GM19452 (cell line): ENCODE results near the gene SLC25A20.
"Not testable (repeated sequence)": the region's sequence is repeated elsewhere in the genome, so short reads cannot be mapped to it uniquely, and the experiment has no call there.

Source experiments
- ATAC-seq: cut with Tn5 transposase; IDR thresholded peaks from one replicate; pipeline ENCODE4 v1.9.1; 2021; ENCODE audit not compliant: unreplicated experiment

Gene SLC25A20, protein sequence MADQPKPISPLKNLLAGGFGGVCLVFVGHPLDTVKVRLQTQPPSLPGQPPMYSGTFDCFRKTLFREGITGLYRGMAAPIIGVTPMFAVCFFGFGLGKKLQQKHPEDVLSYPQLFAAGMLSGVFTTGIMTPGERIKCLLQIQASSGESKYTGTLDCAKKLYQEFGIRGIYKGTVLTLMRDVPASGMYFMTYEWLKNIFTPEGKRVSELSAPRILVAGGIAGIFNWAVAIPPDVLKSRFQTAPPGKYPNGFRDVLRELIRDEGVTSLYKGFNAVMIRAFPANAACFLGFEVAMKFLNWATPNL

DNA sequence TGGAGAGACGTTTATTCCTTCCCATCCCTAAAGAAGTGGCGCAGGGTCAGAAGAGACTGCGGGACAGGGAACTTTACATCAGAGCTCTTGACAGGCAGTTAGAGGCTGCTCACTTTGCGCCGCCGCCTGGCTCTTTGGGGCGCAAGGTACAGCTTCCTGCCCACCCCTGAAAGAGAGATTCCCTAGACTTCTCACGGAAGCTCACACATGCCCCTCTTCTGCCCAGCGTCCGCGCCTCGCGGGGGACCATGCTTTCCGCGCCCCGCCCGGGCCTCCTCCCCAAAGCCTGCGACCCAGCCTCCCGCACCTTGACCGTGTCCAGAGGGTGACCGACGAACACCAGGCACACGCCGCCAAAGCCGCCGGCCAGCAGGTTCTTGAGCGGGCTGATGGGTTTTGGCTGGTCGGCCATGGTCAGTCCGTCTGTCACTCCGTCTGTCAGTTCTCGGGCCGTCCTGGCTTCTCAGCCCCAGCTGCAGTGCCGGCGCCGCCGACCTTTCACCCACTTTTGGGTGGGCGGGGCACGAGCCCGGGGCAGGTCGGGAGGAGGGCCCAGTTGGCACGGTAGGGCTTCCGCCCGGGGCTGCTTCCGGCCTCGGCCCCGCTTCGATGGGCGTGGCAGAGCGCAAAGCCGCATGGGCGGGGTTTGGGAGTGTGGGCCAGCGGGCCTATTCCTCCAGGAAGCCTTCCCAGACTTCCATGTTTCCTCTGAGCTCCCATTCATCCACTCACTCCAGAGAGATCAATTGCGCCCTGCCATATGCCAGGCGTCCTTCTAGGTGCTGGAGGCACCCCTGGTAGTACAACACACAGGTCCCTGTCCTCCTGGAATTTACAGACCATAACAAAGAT lies at the start of gene SLC25A20:
Gene SLC25A20, minus strand, starts transcription at position 500 of the 852 bp plus-strand sequence. Its CDS starts 88 bp downstream, at position 412.
- ATAC-seq, result peak; percentile 91

DNA sequence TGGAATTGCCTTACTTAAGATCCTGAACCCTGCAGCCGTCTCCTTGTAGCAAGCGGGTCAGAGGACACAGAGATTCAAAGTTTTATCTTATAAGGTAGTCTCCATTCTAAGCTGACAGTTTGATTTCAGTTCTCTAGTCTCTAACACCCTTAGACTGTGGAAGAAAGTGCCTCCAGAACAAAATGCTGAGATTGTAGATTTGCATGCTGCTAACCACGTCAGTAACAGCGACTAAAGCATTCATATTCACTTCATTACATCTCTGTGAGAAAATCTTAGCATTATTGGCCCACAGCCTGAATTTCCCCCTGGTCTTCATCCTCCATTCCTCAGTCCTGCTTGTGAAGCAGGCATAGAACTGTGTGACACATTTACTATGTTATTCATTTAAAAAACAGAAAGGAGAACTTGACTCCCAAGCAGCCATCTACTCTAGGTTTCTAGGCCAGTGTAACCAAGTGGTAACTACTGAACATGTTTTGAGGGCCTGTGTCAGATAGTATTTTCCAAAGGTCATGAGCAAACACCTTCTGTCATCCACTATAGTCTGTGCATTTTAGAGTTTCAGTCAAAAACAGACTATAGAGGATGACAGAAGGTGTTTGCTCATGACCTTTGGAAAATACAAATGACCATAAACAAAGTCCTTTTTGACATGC lies 47.3 kb upstream of the SLC25A20 start:
- no peak for ATAC-seq

DNA sequence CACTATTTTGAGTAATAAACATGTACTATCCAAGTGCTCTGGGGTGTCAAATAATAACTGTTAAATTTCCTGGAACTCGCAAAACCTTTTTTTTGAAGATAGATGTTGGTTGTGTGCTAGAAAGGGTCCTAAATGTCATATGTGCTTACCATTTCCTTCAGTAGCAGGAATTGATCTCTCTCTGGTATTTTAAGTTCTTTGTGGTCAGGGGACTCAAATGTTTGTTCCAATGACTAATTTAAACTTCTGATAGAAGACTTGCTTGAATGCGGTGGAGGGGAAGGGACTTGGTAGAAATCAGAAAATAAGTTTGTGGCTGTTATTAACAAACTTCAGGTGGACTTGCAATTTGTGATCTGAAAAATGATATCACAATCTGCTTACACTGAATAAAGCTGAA lies 46.8 kb upstream of the SLC25A20 start:
- ATAC-seq, result no peak

DNA sequence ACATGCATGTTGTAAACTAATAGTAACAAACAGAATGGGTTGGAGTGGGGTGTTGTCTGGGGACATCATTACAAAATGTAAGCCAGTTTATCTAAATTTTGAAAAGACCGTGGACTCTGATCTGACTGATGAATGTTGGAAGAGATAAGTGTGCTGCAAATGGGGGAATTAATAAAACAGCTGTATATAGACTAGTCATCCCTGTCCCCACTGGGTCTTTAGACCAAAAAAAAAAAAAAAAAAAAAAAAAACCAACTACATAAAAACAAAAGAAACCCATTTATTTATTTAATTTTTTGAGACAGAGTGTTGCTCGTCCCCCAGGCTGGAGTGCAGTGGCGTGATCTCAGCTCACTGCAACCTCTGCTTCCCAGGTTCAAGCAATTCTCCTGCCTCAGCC lies 40.0 kb upstream of the SLC25A20 start:
- ATAC-seq, result no peak

DNA sequence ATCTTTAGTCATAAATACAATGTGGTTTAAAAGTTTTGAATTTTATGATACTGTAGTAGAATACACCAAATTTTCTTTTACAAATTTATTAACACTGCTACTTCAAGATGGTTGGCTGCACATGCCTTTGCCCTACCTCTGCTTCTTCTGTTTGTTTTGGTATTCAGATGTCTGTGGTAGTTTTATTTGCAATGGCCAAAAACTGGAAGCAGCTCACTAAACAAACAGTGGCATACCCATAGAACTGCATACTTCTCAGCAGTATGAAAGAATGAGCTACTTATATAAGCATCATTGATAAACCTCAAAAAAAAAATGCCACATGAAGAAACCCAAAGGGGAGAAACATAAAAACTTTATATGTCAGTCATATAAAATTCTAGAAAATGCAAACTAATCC lies 39.5 kb upstream of the SLC25A20 start:
- no peak for ATAC-seq

DNA sequence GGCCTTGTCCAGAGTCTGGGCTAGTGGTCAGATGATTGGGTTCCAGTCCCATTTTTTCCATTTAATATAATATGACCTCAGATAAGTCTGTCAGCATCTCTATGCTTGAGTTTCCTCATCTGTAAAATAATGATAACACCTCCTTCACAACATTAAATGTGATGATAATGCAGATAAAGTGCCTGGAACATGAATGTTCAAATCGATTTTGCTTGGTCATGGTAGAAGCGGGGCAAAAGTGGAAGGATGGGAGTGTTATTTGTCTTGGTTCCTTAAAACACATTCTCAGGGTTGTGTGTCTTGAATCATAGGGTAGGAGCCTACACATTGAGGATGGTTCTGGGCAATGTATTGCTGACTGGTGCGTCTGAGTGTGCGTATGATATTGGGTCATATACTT lies 36.8 kb upstream of the SLC25A20 start:
- ATAC-seq, result no peak

DNA sequence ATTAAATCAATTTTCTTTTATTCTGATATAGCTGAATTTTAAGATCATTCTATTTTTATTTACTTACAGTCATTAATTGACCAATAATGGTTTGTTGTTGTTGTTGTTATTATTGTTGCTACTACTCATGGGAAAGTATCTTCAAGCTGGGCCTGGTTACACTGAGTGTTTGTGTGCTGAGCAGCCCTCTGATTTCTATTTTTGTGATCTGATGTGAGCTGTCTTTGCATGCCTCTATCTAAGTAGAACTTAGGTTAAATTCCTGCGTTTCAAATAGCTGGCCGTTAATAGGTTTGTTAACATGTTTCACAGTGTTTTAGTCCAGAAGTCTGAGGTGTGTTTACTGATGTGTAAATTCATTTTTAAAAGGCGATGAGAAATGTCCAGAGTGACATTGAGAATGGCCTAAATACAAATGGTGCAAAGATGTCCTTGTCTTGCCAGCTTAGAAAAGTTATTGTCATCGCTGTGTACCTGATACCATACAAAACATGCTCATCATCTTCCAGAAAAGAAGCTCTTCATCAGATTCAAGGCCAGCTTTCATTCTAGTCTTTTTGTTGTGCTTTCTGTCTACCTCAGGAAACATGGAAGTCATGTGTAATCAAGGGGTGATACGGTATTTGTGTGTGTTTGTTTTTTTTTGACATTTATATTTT lies 35.8 kb upstream of the SLC25A20 start:
- ATAC-seq, result no peak

DNA sequence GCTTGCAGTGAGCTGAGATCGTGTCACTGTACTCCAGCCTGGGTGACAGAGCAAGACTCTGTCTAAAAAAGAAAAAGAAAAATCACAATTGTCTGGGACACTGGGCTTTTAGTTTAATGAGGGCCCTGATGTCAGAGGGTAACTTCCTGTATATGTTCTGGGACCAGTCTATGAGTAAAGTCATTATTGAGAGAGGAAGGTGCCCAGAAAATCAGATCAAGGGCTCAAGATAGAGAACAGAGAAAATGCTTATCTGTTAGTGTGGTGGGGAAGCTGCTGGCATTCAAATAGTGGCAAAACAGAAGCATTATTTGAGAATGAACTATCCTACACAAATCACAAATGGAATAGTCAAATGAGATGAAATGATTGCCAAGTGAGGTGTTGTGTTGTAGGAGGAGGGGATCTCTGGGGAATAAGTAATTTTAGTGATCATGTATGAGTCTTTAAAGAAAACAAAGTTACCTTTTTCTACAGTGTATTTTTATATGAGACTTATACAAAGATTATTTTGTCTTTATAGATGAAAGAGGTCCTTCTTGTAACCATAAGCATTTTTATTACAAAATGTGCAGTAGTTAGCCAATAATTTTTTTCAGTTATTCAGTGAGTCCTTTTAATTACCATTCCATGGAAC lies 33.4 kb upstream of the SLC25A20 start:
- ATAC-seq, result no peak

DNA sequence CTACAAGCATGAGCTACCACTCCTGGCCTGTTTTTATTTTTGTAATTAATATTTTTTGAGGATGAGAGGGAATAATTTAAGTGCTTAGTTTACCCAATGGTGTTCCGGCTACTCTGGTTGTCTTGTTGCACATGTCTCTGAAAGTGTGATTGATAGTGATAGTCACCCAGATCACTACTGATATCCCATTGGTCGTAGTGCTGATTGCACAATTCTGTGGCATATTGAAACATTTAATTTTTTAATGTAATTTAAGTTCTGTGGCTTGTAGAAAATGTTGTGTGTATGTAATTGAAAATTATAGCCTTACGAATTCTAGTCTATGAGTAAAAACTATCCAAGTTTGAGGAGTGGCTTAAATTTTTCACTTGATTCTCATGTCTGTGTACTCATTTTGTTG lies 31.9 kb upstream of the SLC25A20 start:
- no peak for ATAC-seq

DNA sequence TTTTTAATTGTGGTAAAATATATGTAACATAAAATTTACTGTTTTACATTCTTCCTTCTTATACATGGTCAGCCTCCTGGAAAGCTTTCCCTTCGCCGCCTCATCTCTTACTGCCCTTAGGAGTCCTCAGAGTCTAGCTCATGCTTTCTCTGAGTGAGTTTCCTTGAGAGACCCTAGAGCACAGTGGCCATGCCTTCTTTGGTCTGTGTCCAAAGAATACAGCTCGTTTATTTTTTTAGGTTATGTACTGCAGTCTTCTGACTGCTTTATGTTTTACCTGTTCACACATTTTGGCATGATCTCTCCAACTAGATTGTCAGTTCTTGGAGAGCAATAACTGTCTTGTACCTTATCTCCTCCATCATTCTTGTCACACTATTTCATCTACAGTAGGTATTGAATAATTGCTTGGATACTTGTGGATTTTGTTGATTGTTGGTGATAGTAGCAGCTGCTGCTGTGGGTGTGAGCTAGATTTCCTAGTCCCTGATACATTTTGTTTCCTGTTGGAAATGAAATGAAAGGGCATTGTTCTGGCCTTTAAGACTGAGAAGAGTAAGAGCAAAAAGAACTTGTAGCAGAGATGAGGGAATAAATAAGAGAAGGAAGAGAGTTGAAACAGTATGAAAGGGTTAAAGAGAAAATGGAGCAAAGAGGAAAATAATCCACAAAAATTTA lies 30.8 kb upstream of the SLC25A20 start:
- ATAC-seq, result no peak

DNA sequence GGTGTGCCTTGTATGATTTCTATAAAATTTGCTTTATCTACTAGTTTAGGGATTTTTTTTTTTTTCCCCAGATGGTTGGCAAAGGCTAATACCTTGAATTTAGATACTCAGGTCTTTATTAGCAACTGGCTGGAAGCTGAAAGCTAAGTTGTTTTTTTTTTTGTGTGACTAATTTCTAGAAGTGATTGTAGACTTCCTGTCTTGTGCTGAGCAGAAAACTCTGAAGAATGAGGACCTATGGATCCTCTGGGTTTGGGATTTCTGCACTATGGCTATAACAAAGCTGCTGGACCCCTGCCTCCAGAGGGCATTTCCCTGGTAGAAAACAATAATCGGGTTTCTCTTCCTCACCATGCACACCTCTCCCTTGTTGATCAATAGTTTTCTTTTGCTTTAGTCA lies 30.0 kb upstream of the SLC25A20 start:
- no peak for ATAC-seq

DNA sequence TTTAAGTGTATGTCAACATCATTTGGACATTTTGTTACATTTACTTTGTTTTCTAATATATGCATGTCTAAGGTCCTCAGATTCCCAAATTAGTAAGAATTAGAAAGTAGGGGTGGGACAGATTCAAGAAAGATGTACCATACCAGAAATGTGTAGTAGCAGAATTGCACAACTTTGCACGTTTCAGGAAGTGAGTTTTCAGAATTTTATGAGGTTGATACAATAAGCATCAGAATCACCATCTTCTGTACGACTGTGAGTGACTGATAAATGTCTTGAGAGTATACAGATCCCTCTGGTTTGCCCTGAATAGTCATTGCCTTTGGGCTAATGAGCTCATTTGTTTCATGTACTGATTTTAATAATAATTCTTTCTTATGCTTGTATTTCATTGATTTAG lies 29.2 kb upstream of the SLC25A20 start:
- no peak for ATAC-seq

DNA sequence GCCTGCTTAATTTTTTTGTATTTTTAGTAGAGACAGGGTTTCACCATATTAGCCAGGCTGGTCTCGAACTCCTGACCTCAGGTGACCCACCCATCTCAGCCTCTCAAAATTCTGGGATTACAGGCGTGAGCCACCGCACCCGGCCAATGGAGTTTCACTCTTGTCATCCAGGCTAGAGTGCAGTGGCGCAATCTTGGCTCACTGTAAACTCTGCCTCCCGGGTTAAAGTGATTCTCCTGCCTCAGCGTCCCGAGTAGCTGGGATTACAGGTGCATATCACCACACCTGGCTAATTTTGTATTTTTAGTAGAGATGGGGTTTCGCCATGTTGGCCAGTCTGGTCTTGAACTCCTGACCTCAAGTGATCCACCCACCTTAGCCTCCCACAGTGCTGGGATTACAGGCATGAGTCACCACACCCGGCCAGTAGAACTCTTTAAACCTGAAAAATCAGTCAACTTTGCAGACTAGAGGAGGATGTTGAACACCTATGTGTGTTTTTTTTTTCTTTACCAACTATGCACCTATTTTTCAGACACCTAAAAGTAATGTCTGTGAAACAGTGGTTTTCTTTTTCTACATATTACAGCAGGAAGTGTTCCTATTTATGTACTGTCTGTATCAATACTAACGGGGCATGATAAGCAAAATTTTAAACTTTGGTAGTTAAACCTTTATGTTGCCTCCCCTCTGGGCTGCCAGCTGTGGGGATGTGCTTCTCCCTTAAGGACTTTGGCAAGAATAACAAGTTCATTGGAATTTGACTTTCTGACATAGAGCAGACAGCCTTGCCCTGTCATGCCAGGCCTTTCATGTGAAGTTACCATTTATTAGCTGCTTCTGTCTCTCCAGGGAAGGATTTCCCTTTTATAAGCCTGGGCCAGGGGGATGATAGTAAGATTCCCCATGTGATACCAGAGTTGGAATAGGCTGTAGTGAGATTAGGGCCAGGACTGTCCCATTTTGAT lies 28.0 kb upstream of the SLC25A20 start:
- no peak for ATAC-seq

DNA sequence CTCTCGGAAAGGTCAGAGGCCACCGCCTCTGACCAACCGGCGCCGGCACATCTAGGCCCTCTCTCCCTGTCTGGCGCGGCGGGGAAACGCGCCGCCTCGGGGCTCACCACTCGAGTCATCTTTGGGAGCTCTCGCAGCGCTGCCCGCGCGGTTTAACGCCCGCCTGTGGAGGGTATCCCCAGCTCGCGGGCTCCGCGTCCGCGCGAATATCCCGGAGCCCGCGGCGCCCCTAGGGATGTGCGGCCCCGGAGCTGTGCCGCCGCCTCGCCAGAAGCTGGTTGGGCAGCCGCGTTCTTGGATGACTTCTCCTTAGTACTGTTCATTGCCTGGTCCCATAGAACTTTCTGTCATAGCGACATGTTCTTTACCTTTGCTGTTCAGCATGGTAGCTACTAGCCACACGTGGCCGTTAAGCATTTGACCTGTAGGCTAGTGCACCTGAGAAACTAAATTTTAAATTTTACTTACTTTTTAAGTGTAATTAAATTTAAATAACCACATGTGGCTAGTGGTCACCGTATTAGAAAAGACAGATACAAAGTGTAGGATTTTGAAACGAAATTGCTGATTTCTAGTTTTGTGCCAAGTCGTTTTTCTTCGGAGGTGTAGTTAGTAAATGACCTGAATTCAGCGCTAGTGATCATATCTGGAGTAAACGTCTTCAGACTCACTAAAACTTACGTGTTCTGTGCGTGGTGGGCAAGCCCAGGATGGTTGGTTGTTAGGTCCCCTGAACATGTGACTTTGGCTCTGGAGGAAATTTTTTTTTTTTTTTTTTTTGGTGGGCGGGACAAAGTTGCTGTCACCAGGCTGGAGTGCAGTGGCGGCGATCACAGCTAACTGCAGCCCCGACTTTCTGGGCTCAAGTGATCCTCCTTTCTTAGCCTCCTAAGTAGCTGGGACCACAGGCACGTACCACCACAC lies 20.8 kb upstream of the SLC25A20 start:
- peak; percentile 4 for ATAC-seq

DNA sequence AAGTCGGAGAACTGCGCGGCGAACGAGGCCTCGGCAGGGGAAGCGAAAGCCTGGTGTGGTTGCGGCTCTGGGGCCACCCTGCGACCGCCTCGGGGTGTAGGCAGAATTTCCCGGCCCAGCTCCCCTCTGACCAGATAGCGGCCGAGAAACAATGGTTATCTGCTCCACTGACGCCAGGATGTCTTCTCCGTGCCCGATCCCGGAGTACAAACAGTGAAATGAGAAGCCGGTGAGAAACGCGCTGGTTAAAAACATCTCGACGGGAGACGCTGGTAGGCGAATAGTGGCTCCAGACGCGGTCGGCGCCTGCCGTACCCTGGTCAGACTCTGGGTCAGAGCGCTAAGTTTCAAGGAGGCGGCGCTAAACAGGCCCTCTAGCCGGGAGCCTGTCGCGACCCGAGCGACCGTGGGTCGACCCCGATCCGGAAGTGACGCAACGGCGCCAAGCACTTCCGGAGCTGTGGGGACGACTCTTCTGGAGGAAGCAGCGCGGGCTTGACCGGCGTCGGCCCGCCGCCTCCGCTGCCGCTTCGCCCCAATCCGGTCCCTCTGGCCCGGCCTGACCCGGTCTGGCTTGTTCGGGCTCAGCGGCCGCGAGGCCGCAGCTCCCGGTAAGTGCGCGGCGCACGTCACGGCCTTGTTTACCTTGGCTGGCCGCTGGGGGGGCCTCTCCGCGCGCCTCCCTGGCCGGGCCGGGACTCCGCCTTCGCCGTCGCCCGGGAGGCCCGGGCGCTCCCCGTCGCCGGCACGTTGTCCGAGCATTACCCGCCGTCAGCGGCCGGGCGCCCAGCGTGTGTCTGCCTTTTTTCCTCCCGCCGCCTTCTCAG lies 19.9 kb upstream of the SLC25A20 start, which contains the start of gene ARIH2:
Gene ARIH2, plus strand, starts transcription at position 455 of the 827 bp plus-strand sequence. CDS start 8,717 bp downstream, outside the sequence.
- ATAC-seq, result peak; percentile 82

DNA sequence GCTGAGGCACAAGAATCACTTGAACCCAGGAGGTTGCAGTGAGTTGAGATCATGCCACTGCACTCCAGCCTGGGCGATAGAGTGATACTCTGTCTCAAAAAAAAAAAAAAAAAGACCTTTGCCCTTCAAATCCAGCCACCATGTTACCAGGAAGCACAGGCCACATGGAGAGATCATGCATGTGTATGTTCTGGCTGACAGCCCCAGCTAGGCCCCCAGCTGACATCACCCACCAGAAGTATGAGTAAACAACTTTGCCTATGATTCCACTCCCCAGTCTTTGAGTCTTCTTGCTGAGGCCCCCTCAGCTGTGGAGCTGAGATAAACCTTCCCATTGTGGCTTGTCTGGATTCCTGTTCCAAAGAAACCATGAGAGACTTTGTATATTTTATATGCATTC lies 16.6 kb upstream of the SLC25A20 start:
- ATAC-seq, result no peak

DNA sequence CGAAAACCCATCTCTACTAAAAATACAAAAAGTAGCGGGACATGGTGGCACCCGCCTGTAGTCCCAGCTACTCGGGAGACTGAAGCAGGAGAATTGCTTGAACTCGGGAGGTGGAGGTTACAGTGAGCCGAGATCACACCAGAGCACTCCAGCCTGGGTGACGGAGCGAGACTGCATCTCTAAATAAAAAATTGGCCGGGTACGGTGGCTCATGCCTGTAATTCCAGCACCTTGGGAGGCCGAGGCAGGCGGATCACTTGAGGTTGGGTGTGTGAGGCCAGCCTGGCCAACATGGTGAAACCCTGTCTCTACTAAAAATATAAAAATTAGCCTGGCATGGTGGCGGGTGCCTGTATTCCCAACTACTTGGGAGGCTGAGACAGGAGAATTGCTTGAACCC lies 8.3 kb upstream of the SLC25A20 start:
- not testable (repeated sequence) for ATAC-seq
